ENCODE data around the gene NOC2L.
"Not testable (repeated sequence)": the region's sequence is repeated elsewhere in the genome, so short reads cannot be mapped to it uniquely, and the experiment has no call there.

NOC2L gene

GRCh38 chr1:950268-950667 lies 8.8 kb downstream of the NOC2L start:
- no peak overlapping the region for H3K4me3 ChIP-seq (ENCODE audit: insufficient read depth, low read depth, low read length, poor library complexity, severe bottlenecking)
- no peaks in the 10 kb centered on the region for H3K9me3 ChIP-seq (ENCODE audit: control insufficient read depth, low read length)
- H3K4me1 ChIP-seq (ENCODE audit: control insufficient read depth, insufficient read depth, low read length, poor library complexity, severe bottlenecking) = no peaks in the 10 kb centered on the region
- H3K27me3 ChIP-seq (replicated peaks; ENCODE audit: control insufficient read depth, insufficient read depth, low read length, poor library complexity, severe bottlenecking) = no peaks in the 10 kb centered on the region
- peaks cover 93% of the 10 kb centered on the region for H3K36me3 ChIP-seq (ENCODE audit: control insufficient read depth, insufficient read depth, low read length)
- H3K27ac ChIP-seq (ENCODE audit: insufficient read depth, low read length, poor library complexity, severe bottlenecking) = no peak overlapping the region
- no peak for DNase-seq

GRCh38 chr1:947958-948357 lies 11.1 kb downstream of the NOC2L start:
- H3K27me3 ChIP-seq (replicated peaks; ENCODE audit: control insufficient read depth, insufficient read depth, low read length, poor library complexity, severe bottlenecking) = peaks cover 2% of the 10 kb centered on the region
- H3K9me3 ChIP-seq (ENCODE audit: control insufficient read depth, low read length) = no peaks in the 10 kb centered on the region
- DNase-seq = no peak
- no peaks in the 10 kb centered on the region for H3K4me1 ChIP-seq (ENCODE audit: control insufficient read depth, insufficient read depth, low read length, poor library complexity, severe bottlenecking)
- H3K4me3 ChIP-seq (ENCODE audit: insufficient read depth, low read depth, low read length, poor library complexity, severe bottlenecking) = no peak overlapping the region
- peaks cover 72% of the 10 kb centered on the region for H3K36me3 ChIP-seq (ENCODE audit: control insufficient read depth, insufficient read depth, low read length)
- no peak overlapping the region for H3K27ac ChIP-seq (ENCODE audit: insufficient read depth, low read length, poor library complexity, severe bottlenecking)

GRCh38 chr1:946811-947210 lies 12.2 kb downstream of the NOC2L start:
- not testable (repeated sequence) for H3K4me3 ChIP-seq (ENCODE audit: insufficient read depth, low read depth, low read length, poor library complexity, severe bottlenecking); H3K27ac ChIP-seq (ENCODE audit: insufficient read depth, low read length, poor library complexity, severe bottlenecking); DNase-seq; H3K9me3 ChIP-seq (ENCODE audit: control insufficient read depth, low read length)
- peaks cover 12% of the 10 kb centered on the region for H3K27me3 ChIP-seq (replicated peaks; ENCODE audit: control insufficient read depth, insufficient read depth, low read length, poor library complexity, severe bottlenecking)
- H3K4me1 ChIP-seq (ENCODE audit: control insufficient read depth, insufficient read depth, low read length, poor library complexity, severe bottlenecking) = peaks cover 11% of the 10 kb centered on the region
- H3K36me3 ChIP-seq (ENCODE audit: control insufficient read depth, insufficient read depth, low read length) = peaks cover 61% of the 10 kb centered on the region

GRCh38 chr1:945688-946556 lies 13.1 kb downstream of the NOC2L start:
- peaks cover 21% of the 10 kb centered on the region for H3K27me3 ChIP-seq (replicated peaks; ENCODE audit: control insufficient read depth, insufficient read depth, low read length, poor library complexity, severe bottlenecking)
- no peaks in the 10 kb centered on the region for H3K9me3 ChIP-seq (ENCODE audit: control insufficient read depth, low read length)
- no peak overlapping the region for H3K27ac ChIP-seq (ENCODE audit: insufficient read depth, low read length, poor library complexity, severe bottlenecking)
- peaks cover 52% of the 10 kb centered on the region for H3K36me3 ChIP-seq (ENCODE audit: control insufficient read depth, insufficient read depth, low read length)
- no peak for DNase-seq
- H3K4me1 ChIP-seq (ENCODE audit: control insufficient read depth, insufficient read depth, low read length, poor library complexity, severe bottlenecking) = peaks cover 20% of the 10 kb centered on the region
- H3K4me3 ChIP-seq (ENCODE audit: insufficient read depth, low read depth, low read length, poor library complexity, severe bottlenecking) = no peak overlapping the region

- no peak overlapping the region for H3K27ac ChIP-seq (ENCODE audit: insufficient read depth, low read length, poor library complexity, severe bottlenecking)
- H3K36me3 ChIP-seq (ENCODE audit: control insufficient read depth, insufficient read depth, low read length) = peaks cover 39% of the 10 kb centered on the region
These were observed 14.4 kb downstream of the NOC2L start for GRCh38 chr1:944341-945325.

GRCh38 chr1:943545-944340 lies 15.3 kb downstream of the NOC2L start:
- no peak for DNase-seq
- Histone ChIP-seq H3K36me3 (ENCODE audit: control insufficient read depth, insufficient read depth, low read length) (peaks cover 30% of the 10 kb centered on the region), H3K4me3 (ENCODE audit: insufficient read depth, low read depth, low read length, poor library complexity, severe bottlenecking) (no peak overlapping the region), H3K27me3 (replicated peaks; ENCODE audit: control insufficient read depth, insufficient read depth, low read length, poor library complexity, severe bottlenecking) (peaks cover 41% of the 10 kb centered on the region), H3K9me3 (ENCODE audit: control insufficient read depth, low read length) (no peaks in the 10 kb centered on the region), H3K27ac (ENCODE audit: insufficient read depth, low read length, poor library complexity, severe bottlenecking) (no peak overlapping the region), H3K4me1 (ENCODE audit: control insufficient read depth, insufficient read depth, low read length, poor library complexity, severe bottlenecking) (peaks cover 28% of the 10 kb centered on the region)

More at GRCh38 chr1:944341-945325, 14.4 kb downstream of the NOC2L start:
- Histone ChIP-seq H3K27me3 (replicated peaks; ENCODE audit: control insufficient read depth, insufficient read depth, low read length, poor library complexity, severe bottlenecking) (peaks cover 33% of the 10 kb centered on the region), H3K9me3 (ENCODE audit: control insufficient read depth, low read length) (no peaks in the 10 kb centered on the region), H3K4me1 (ENCODE audit: control insufficient read depth, insufficient read depth, low read length, poor library complexity, severe bottlenecking) (peaks cover 28% of the 10 kb centered on the region), H3K4me3 (ENCODE audit: insufficient read depth, low read depth, low read length, poor library complexity, severe bottlenecking) (no peak overlapping the region)
- DNase-seq = no peak

- no peak for DNase-seq
- peaks cover 23% of the 10 kb centered on the region for H3K36me3 ChIP-seq (ENCODE audit: control insufficient read depth, insufficient read depth, low read length)
- H3K27me3 ChIP-seq (replicated peaks; ENCODE audit: control insufficient read depth, insufficient read depth, low read length, poor library complexity, severe bottlenecking) = peaks cover 41% of the 10 kb centered on the region
- H3K9me3 ChIP-seq (ENCODE audit: control insufficient read depth, low read length) = no peaks in the 10 kb centered on the region
- no peak overlapping the region for H3K27ac ChIP-seq (ENCODE audit: insufficient read depth, low read length, poor library complexity, severe bottlenecking)
- H3K4me1 ChIP-seq (ENCODE audit: control insufficient read depth, insufficient read depth, low read length, poor library complexity, severe bottlenecking) = peaks cover 28% of the 10 kb centered on the region
- H3K4me3 ChIP-seq (ENCODE audit: insufficient read depth, low read depth, low read length, poor library complexity, severe bottlenecking) = no peak overlapping the region
These were observed 16.1 kb downstream of the NOC2L start for GRCh38 chr1:942864-943533.

- no peaks in the 10 kb centered on the region for H3K9me3 ChIP-seq (ENCODE audit: control insufficient read depth, low read length)
- DNase-seq = no peak
- H3K27me3 ChIP-seq (replicated peaks; ENCODE audit: control insufficient read depth, insufficient read depth, low read length, poor library complexity, severe bottlenecking) = peaks cover 41% of the 10 kb centered on the region
- H3K27ac ChIP-seq (ENCODE audit: insufficient read depth, low read length, poor library complexity, severe bottlenecking) = no peak overlapping the region
- H3K4me3 ChIP-seq (ENCODE audit: insufficient read depth, low read depth, low read length, poor library complexity, severe bottlenecking) = peak overlapping the region; percentile 57
- peaks cover 28% of the 10 kb centered on the region for H3K4me1 ChIP-seq (ENCODE audit: control insufficient read depth, insufficient read depth, low read length, poor library complexity, severe bottlenecking)
- peaks cover 17% of the 10 kb centered on the region for H3K36me3 ChIP-seq (ENCODE audit: control insufficient read depth, insufficient read depth, low read length)
These were observed 16.6 kb downstream of the NOC2L start for GRCh38 chr1:942411-942821.

All from effector memory CD4-positive, alpha-beta T cell (primary cell).